GM12878 (cell line): Measurements from ENCODE around the gene CNDP1. TPM values are rescaled to one million over a fixed set of nuclear protein-coding genes. Genes with fewer than 3 reads are reported as not detected.

ENCODE experiments used
- ATAC-seq: fragments of 200-7000 bp; cut with Tn5 transposase; 3 replicates; pipeline ENCODE4 v1.9.1; 2020; ENCODE audit warnings: mild to moderate bottlenecking, moderate library complexity
- BruUV-seq: library from RNA; stranded (reverse); fragments of 400-500 nt; replicated peaks from 2 replicates; lab custom pipeline; 2021; lab: Mats Ljungman, UMichigan
- CTCF ChIA-PET: fragments of 300-600 bp; sonication (Branson Sonifier 250); formaldehyde crosslinking; extraction: SDS; loops from one replicate; lab custom pipeline; 2021; ENCODE audit warnings: inconsistent platforms; lab: Yijun Ruan, JAX
- POLR2A ChIA-PET: fragments of 350-600 bp; formaldehyde crosslinking; extraction: SDS; loops from one replicate; lab custom pipeline; 2021; ENCODE audit warnings: inconsistent platforms; lab: Charles Lee
- RAD21 ChIA-PET: fragments of 300-600 bp; sonication (Branson Sonifier 250); formaldehyde crosslinking; loops from one replicate; lab custom pipeline; 2023; ENCODE audit warnings: antibody characterized with exemption; ENCODE audit not compliant: unreplicated experiment; lab: Charles Lee
- SMC1A ChIA-PET: fragments of 300-600 bp; sonication (Branson Sonifier 250); formaldehyde crosslinking; loops from one replicate; lab custom pipeline; 2023; ENCODE audit not compliant: unreplicated experiment, uncharacterized antibody; lab: Charles Lee
- DNase-seq: peaks from one replicate; pipeline ENCODE4 v3.0.0-alpha.2; 2011; ENCODE audit warnings: low read depth, low spot score
- FAIRE-seq: peaks from 3 replicates; lab custom pipeline; 2011; peaks lifted over from hg19 to GRCh38; lab: Jason Lieb, UNC
- H2AFZ ChIP-seq: 2 replicates; pipeline ENCODE4 v1.6.0; 2011; ENCODE audit warnings: low read depth, low read length, control low read depth; ENCODE audit not compliant: control insufficient read depth
- H3K27ac ChIP-seq: 2 replicates; pipeline ENCODE4 v1.5.1; 2011; ENCODE audit warnings: control low read depth; ENCODE audit not compliant: control insufficient read depth, insufficient read depth
- H3K27me3 ChIP-seq, 2 experiments: replicated peaks in 1 of 2; 2 replicates each; pipeline versions ENCODE4 v1.6.0 to v1.6.1; 2011; ENCODE audit warnings: low read length in 1 of 2; ENCODE audit not compliant: control insufficient read depth in 2 of 2, insufficient read depth in 2 of 2
- H3K36me3 ChIP-seq, 2 experiments: 2 replicates each; pipeline ENCODE4 v1.5.1; 2011; ENCODE audit warnings: low read length in 1 of 2; ENCODE audit not compliant: control insufficient read depth in 2 of 2, insufficient read depth in 2 of 2
- H3K4me1 ChIP-seq: 2 replicates; pipeline ENCODE4 v1.6.1; 2011; ENCODE audit warnings: mild to moderate bottlenecking, low read length, moderate library complexity, mixed read lengths; ENCODE audit not compliant: control insufficient read depth, insufficient read depth
- H3K4me2 ChIP-seq: 2 replicates; pipeline ENCODE4 v1.6.0; 2011; ENCODE audit warnings: control low read depth; ENCODE audit not compliant: control insufficient read depth, insufficient read depth
- H3K4me3 ChIP-seq: fragments of 200-600 bp; sonication (generic); 2 replicates; pipeline ENCODE4 v1.5.1; 2016
- H3K79me2 ChIP-seq: 2 replicates; pipeline ENCODE4 v1.6.0; 2011; ENCODE audit warnings: low read length; ENCODE audit not compliant: control insufficient read depth, insufficient read depth
- H3K9ac ChIP-seq: 2 replicates; pipeline ENCODE4 v1.8.0; 2011; ENCODE audit warnings: low read length, control low read depth, mixed read lengths; ENCODE audit not compliant: control insufficient read depth, insufficient read depth
- H3K9me3 ChIP-seq: replicated peaks from 3 replicates; pipeline ENCODE4 v1.5.1; 2011; ENCODE audit warnings: mild to moderate bottlenecking, low read length; ENCODE audit not compliant: control insufficient read depth, insufficient read depth
- H4K20me1 ChIP-seq: 2 replicates; pipeline ENCODE4 v1.6.0; 2011; ENCODE audit not compliant: control insufficient read depth, insufficient read depth
- CTCF ChIP-seq, 3 experiments: IDR thresholded peaks in 2 of 3; conservative IDR thresholded peaks in 1 of 3; 2 replicates each; pipeline ENCODE4 v1.5.1; 2011; ENCODE audit warnings: low read depth in 3 of 3, low read length in 3 of 3, mild to moderate bottlenecking in 3 of 3, control low read depth in 2 of 3, moderate library complexity in 2 of 3, inconsistent platforms in 1 of 3, mixed read lengths in 1 of 3; ENCODE audit not compliant: control insufficient read depth in 2 of 3, insufficient read depth in 1 of 3; ENCODE audit errors: extremely low read depth in 1 of 3
- DPF2 ChIP-seq: fragments of 450-650 bp; IDR thresholded peaks from 2 replicates; pipeline ENCODE4 v1.6.1; 2017; ENCODE audit warnings: mild to moderate bottlenecking
- HCFC1 ChIP-seq: fragments of 150-350 bp; IDR thresholded peaks from 2 replicates; pipeline ENCODE4 v1.6.1; 2014; ENCODE audit warnings: low read length
- IRF3 ChIP-seq: fragments of 450-650 bp; IDR thresholded peaks from 2 replicates; pipeline ENCODE4 v1.6.1; 2014; ENCODE audit warnings: mild to moderate bottlenecking
- JUNB ChIP-seq: IDR thresholded peaks from 2 replicates; pipeline ENCODE4 v1.6.1; 2016; ENCODE audit warnings: antibody characterized with exemption, mild to moderate bottlenecking
- MTA2 ChIP-seq: fragments of 450-650 bp; IDR thresholded peaks from 2 replicates; pipeline ENCODE4 v1.6.1; 2016; ENCODE audit warnings: low read depth, mild to moderate bottlenecking, moderate library complexity
- PAX5 ChIP-seq: IDR thresholded peaks from 2 replicates; pipeline ENCODE4 v1.6.1; 2011; ENCODE audit warnings: low read depth, low read length, borderline replicate concordance
- POLR2A ChIP-seq: IDR thresholded peaks from 2 replicates; pipeline ENCODE4 v1.6.1; 2011; ENCODE audit warnings: low read depth, mild to moderate bottlenecking, low read length
- POU2F2 ChIP-seq: IDR thresholded peaks from 3 replicates; pipeline ENCODE4 v1.6.1; 2011; ENCODE audit warnings: low read depth, mild to moderate bottlenecking, low read length, borderline replicate concordance
- RAD21 ChIP-seq: IDR thresholded peaks from 2 replicates; pipeline ENCODE4 v1.6.1; 2011; ENCODE audit warnings: mild to moderate bottlenecking, low read depth, low read length, moderate library complexity; ENCODE audit not compliant: insufficient read depth
- WRNIP1 ChIP-seq: IDR thresholded peaks from 2 replicates; pipeline ENCODE4 v1.6.1; 2011; ENCODE audit warnings: low read depth, low read length, improper control_type of control experiment, borderline replicate concordance
- YY1 ChIP-seq: IDR thresholded peaks from 2 replicates; pipeline ENCODE4 v1.6.1; 2011; ENCODE audit warnings: low read depth, mild to moderate bottlenecking, low read length
- ZZZ3 ChIP-seq: IDR thresholded peaks from 2 replicates; pipeline ENCODE4 v1.6.1; 2011; ENCODE audit warnings: low read depth; ENCODE audit not compliant: control insufficient read depth, insufficient read length
- WGBS: methylation state at CpG from one replicate; pipeline ENCODE4 v1.1.6; 2016; ENCODE audit warnings: low lambda C conversion rate; ENCODE audit not compliant: insufficient replicate concordance, insufficient coverage; ENCODE audit errors: missing lambda C conversion rate; 5-methylcytosine and 5-hydroxymethylcytosine counted together
- in situ Hi-C: fragments of 300-500 bp; cut with MboI; formaldehyde crosslinking; loops from 9 replicates; pipeline ENCODE4 v1.14.3; 2018; ENCODE audit warnings: mixed read lengths
- intact Hi-C: fragments of 100-400 bp; cut with micrococcal nuclease; formaldehyde crosslinking; loops from one replicate; pipeline ENCODE4 v1.14.2; 2022; ENCODE audit not compliant: unreplicated experiment
- polyA plus RNA-seq, 11 experiments: library from polyadenylated mRNA; depleted of rRNA in 4 of 11; unstranded in 6 of 11; stranded (reverse) in 5 of 11; fragments of >200 nt; fragmentation: Nextera tagmentation in 4 of 11; fragmentation: Illumina TruSeq in 1 of 11; extraction: Ambion mirVana in 4 of 11; extraction: Trizol in 1 of 11; gene quantifications; 1 replicate in 1 of 11; 2 replicates in 10 of 11; pipeline versions ENCODE4 v1.2.1 to v1.2.3, GENCODE V29; 2011 to 2016; ENCODE audit warnings: inconsistent platforms in 2 of 11, missing spikeins in 2 of 11, low read depth in 1 of 11
- total RNA-seq, 4 experiments: library from RNA; depleted of rRNA in 3 of 4; stranded (reverse); fragments of >200 nt in 3 of 4; fragmentation: Illumina TruSeq in 1 of 4; extraction: Trizol in 1 of 4; gene quantifications; 2 replicates each; pipeline versions ENCODE4 v1.2.1 to v1.2.3, GENCODE V29; 2013 to 2021
- TF ChIP-seq, protein P1 (sequence below): fragments of 450-650 bp; IDR thresholded peaks from 2 replicates; pipeline ENCODE4 v1.6.1; 2017; ENCODE audit warnings: antibody characterized with exemption, mild to moderate bottlenecking, moderate library complexity

Gene CNDP1
- total and polyA plus RNA-seq, 10 of the 15 experiments (the other 5 are each of a cell fraction or from before 2014, with no cell fraction given): 0.04 to 0.05 TPM; not detected in 8

GRCh38 chr18:74492259-74492658 is 42.0 kb upstream of the CNDP1 start (continued):
- TF ChIP-seq, protein P1, sequence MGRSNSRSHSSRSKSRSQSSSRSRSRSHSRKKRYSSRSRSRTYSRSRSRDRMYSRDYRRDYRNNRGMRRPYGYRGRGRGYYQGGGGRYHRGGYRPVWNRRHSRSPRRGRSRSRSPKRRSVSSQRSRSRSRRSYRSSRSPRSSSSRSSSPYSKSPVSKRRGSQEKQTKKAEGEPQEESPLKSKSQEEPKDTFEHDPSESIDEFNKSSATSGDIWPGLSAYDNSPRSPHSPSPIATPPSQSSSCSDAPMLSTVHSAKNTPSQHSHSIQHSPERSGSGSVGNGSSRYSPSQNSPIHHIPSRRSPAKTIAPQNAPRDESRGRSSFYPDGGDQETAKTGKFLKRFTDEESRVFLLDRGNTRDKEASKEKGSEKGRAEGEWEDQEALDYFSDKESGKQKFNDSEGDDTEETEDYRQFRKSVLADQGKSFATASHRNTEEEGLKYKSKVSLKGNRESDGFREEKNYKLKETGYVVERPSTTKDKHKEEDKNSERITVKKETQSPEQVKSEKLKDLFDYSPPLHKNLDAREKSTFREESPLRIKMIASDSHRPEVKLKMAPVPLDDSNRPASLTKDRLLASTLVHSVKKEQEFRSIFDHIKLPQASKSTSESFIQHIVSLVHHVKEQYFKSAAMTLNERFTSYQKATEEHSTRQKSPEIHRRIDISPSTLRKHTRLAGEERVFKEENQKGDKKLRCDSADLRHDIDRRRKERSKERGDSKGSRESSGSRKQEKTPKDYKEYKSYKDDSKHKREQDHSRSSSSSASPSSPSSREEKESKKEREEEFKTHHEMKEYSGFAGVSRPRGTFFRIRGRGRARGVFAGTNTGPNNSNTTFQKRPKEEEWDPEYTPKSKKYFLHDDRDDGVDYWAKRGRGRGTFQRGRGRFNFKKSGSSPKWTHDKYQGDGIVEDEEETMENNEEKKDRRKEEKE: no peak
- no peak for TF ChIP-seq MTA2
- no peak for TF ChIP-seq WRNIP1
- no peak for TF ChIP-seq HCFC1
- TF ChIP-seq PAX5: no peak
- TF ChIP-seq ZZZ3: no peak
- no peak for TF ChIP-seq JUNB

- Histone ChIP-seq H3K36me3 (no peaks in the 10 kb centered on the region), H3K9ac (no peak overlapping the region), H3K27ac (no peak overlapping the region), H3K4me3 (no peak overlapping the region), H3K79me2 (peaks cover 26% of the 10 kb centered on the region), H3K4me2 (no peak overlapping the region), H3K4me1 (peaks cover 15% of the 10 kb centered on the region), H3K9me3 (no peaks in the 10 kb centered on the region), H2AFZ (no peak overlapping the region), H4K20me1 (no peaks in the 10 kb centered on the region), H3K27me3 (no peaks in the 10 kb centered on the region)
- in situ Hi-C loops (no loop called here), intact Hi-C loops (loop anchor here (1.0 to 10.0 kb wide), 3 partner anchors 140 to 2001 kb away; partner anchors contain the start of gene ZNF516)
- 75% methylated on average over 1 of the region's 1 CpG for WGBS
- SMC1A ChIA-PET: interaction anchor here (1.0 to 2.7 kb wide), 14 partner anchors 10 to 300 kb away, joined by 3 to 32 read pairs (median 4); no protein-coding TSS in a partner anchor
- no peak for FAIRE-seq
- CTCF ChIA-PET: interaction anchor here (0.7 to 5.9 kb wide), 20 partner anchors 9 to 453 kb away, joined by 3 to 92 read pairs (median 4); no protein-coding TSS in a partner anchor
- POLR2A ChIA-PET: no interaction called here
- RAD21 ChIA-PET: interaction anchor here (0.7 to 1.4 kb wide), 12 partner anchors 58 to 344 kb away, joined by 3 to 31 read pairs (median 4); no protein-coding TSS in a partner anchor
- DNase-seq: no peak
- peak; percentile 22; the same call in 2 of the 3 replicates for ATAC-seq
- no TSS peak for BruUV-seq
- TF ChIP-seq WRNIP1 (no peak), POLR2A (no peak), IRF3 (no peak), CTCF (IDR thresholded peaks at IDR 0.05 in 2 of 3, conservative IDR thresholded peaks at IDR 0.05 in 1 of 3; ENCODE audit: control insufficient read depth in 2 of 3, extremely low read depth in 1 of 3, insufficient read depth in 1 of 3, low read depth in 3 of 3, low read length in 3 of 3) (peak; percentile 65 to 84 (median 77); a peak in 5 of 6 replicates), POU2F2 (peak; percentile 40; the same call in 1 of the 3 replicates), DPF2 (no peak), ZZZ3 (no peak), YY1 (0 out of 2 replicates have a peak, but pooled peaks have one; percentile 26), RAD21 (peak; percentile 90)
- TF ChIP-seq, protein P1: no peak
Measured at GRCh38 chr18:74493689-74494088, 40.6 kb upstream of the CNDP1 start.
